HEK293 (cell line): Measurements from ENCODE around the gene CLASRP.

Experiments
- CTCF ChIA-PET: fragments of 350-600 bp; formaldehyde crosslinking; extraction: SDS; loops from one replicate; lab custom pipeline; 2021; ENCODE audit warnings: antibody characterized with exemption; lab: Yijun Ruan, JAX
- POLR2A ChIA-PET: fragments of 300-600 bp; formaldehyde crosslinking; extraction: SDS; loops from one replicate; lab custom pipeline; 2020; ENCODE audit warnings: antibody characterized with exemption, inconsistent platforms; lab: Yijun Ruan, JAX
- H3K27ac ChIP-seq: fragments of 200-500 bp; sonication (Bioruptor generic); 2 replicates; pipeline ENCODE4 v1.5.1; 2014; ENCODE audit warnings: low read depth, low read length, control low read depth, inconsistent platforms; ENCODE audit errors: extremely low read depth
- H3K36me3 ChIP-seq, 2 experiments: fragments of 200-500 bp in 1 of 2; sonication (Bioruptor generic) in 1 of 2; 1 replicate in 1 of 2; 2 replicates in 1 of 2; pipeline ENCODE4 v1.5.1; 2014 to 2017; ENCODE audit warnings: inconsistent platforms in 2 of 2, low read length in 2 of 2; ENCODE audit not compliant: control insufficient read depth in 2 of 2, insufficient read depth in 1 of 2
- H3K4me1 ChIP-seq: fragments of 200-500 bp; sonication (Bioruptor generic); 2 replicates; pipeline ENCODE4 v1.5.1; 2014; ENCODE audit warnings: mild to moderate bottlenecking, low read length, inconsistent platforms; ENCODE audit not compliant: control insufficient read depth, insufficient read depth
- H3K4me3 ChIP-seq: 2 replicates; pipeline ENCODE4 v1.5.1; 2011; ENCODE audit warnings: low read depth, mild to moderate bottlenecking, control low read depth, low read length, moderate library complexity
- H3K9me3 ChIP-seq: fragments of 200-500 bp; sonication (Bioruptor generic); 2 replicates; pipeline ENCODE4 v1.5.1; 2014; ENCODE audit warnings: low read depth, low read length, inconsistent platforms; ENCODE audit not compliant: control insufficient read depth, insufficient read depth
- HIC1 ChIP-seq: fragments of 450-650 bp; formaldehyde crosslinking; IDR thresholded peaks from 2 replicates; pipeline ENCODE4 v1.5.1; 2016; ENCODE audit warnings: missing biosample characterization, missing genetic modification characterization
- KLF17 ChIP-seq: fragments of 450-650 bp; formaldehyde crosslinking; IDR thresholded peaks from 2 replicates; pipeline ENCODE4 v1.5.1; 2016; ENCODE audit warnings: missing biosample characterization, missing genetic modification characterization
- PATZ1 ChIP-seq: fragments of 450-650 bp; formaldehyde crosslinking; IDR thresholded peaks from 2 replicates; pipeline ENCODE4 v1.5.1; 2016; ENCODE audit warnings: missing biosample characterization, missing genetic modification characterization
- PBX3 ChIP-seq: sonication (generic); formaldehyde crosslinking; IDR thresholded peaks from 2 replicates; pipeline ENCODE4 v1.8.1; 2022; ENCODE audit warnings: mild to moderate bottlenecking, moderate library complexity, missing genetic modification reagents
- PRDM6 ChIP-seq: fragments of 450-650 bp; formaldehyde crosslinking; IDR thresholded peaks from 2 replicates; pipeline ENCODE4 v1.5.1; 2017; ENCODE audit warnings: missing biosample characterization, missing genetic modification characterization
- SALL2 ChIP-seq: fragments of 450-650 bp; formaldehyde crosslinking; IDR thresholded peaks from 2 replicates; pipeline ENCODE4 v1.5.0; 2017; ENCODE audit warnings: missing biosample characterization, mild to moderate bottlenecking, missing genetic modification characterization, borderline replicate concordance
- ZNF140 ChIP-seq: fragments of 450-650 bp; formaldehyde crosslinking; IDR thresholded peaks from 2 replicates; pipeline ENCODE4 v1.5.1; 2016; ENCODE audit warnings: missing biosample characterization, missing genetic modification characterization
- ZNF16 ChIP-seq: fragments of 450-650 bp; formaldehyde crosslinking; IDR thresholded peaks from 2 replicates; pipeline ENCODE4 v1.5.1; 2016; ENCODE audit warnings: low read depth, missing biosample characterization, missing genetic modification characterization
- ZNF174 ChIP-seq: fragments of 450-650 bp; formaldehyde crosslinking; IDR thresholded peaks from 2 replicates; pipeline ENCODE4 v1.5.0; 2017; ENCODE audit warnings: missing biosample characterization, mild to moderate bottlenecking, missing genetic modification characterization
- ZNF2 ChIP-seq: fragments of 450-650 bp; formaldehyde crosslinking; IDR thresholded peaks from 2 replicates; pipeline ENCODE4 v1.5.1; 2016; ENCODE audit warnings: missing biosample characterization, missing genetic modification characterization
- ZNF324 ChIP-seq: fragments of 450-650 bp; formaldehyde crosslinking; IDR thresholded peaks from 2 replicates; pipeline ENCODE4 v1.5.1; 2016; ENCODE audit warnings: missing biosample characterization, missing genetic modification characterization
- ZNF37A ChIP-seq: fragments of 450-650 bp; IDR thresholded peaks from 2 replicates; pipeline ENCODE4 v1.5.1; 2018; ENCODE audit warnings: missing biosample characterization, missing genetic modification characterization
- ZNF391 ChIP-seq: fragments of 450-650 bp; formaldehyde crosslinking; IDR thresholded peaks from 2 replicates; pipeline ENCODE4 v1.5.1; 2016; ENCODE audit warnings: low read depth, missing biosample characterization, missing genetic modification characterization, borderline replicate concordance
- ZNF433 ChIP-seq: fragments of 450-650 bp; formaldehyde crosslinking; IDR thresholded peaks from 2 replicates; pipeline ENCODE4 v1.5.1; 2016; ENCODE audit warnings: missing biosample characterization, missing genetic modification characterization, low read depth
- ZNF501 ChIP-seq: fragments of 450-650 bp; formaldehyde crosslinking; IDR thresholded peaks from 2 replicates; pipeline ENCODE4 v1.5.1; 2016; ENCODE audit warnings: missing biosample characterization, missing genetic modification characterization
- ZNF530 ChIP-seq: fragments of 450-650 bp; formaldehyde crosslinking; IDR thresholded peaks from 2 replicates; pipeline ENCODE4 v1.5.1; 2016; ENCODE audit warnings: low read depth, missing biosample characterization, missing genetic modification characterization
- ZNF560 ChIP-seq: fragments of 450-650 bp; formaldehyde crosslinking; IDR thresholded peaks from 2 replicates; pipeline ENCODE4 v1.5.1; 2017; ENCODE audit warnings: missing biosample characterization, missing genetic modification characterization, borderline replicate concordance
- ZNF561 ChIP-seq: fragments of 450-650 bp; IDR thresholded peaks from 2 replicates; pipeline ENCODE4 v1.5.1; 2018; ENCODE audit warnings: missing biosample characterization, missing genetic modification characterization, borderline replicate concordance
- ZNF670 ChIP-seq: fragments of 450-650 bp; formaldehyde crosslinking; IDR thresholded peaks from 2 replicates; pipeline ENCODE4 v1.5.1; 2016; ENCODE audit warnings: missing biosample characterization, missing genetic modification characterization, low read depth
- ZNF707 ChIP-seq: fragments of 450-650 bp; formaldehyde crosslinking; IDR thresholded peaks from 2 replicates; pipeline ENCODE4 v1.5.1; 2016; ENCODE audit warnings: missing biosample characterization, missing genetic modification characterization
- ZNF776 ChIP-seq: fragments of 450-650 bp; formaldehyde crosslinking; IDR thresholded peaks from 2 replicates; pipeline ENCODE4 v1.5.0; 2017; ENCODE audit warnings: missing biosample characterization, missing genetic modification characterization, borderline replicate concordance
- ZNF792 ChIP-seq: fragments of 450-650 bp; formaldehyde crosslinking; IDR thresholded peaks from 2 replicates; pipeline ENCODE4 v1.5.1; 2016; ENCODE audit warnings: missing biosample characterization, missing genetic modification characterization

The CLASRP gene

GRCh38 chr19:45010306-45010705 lies 28.5 kb upstream of the CLASRP start (continued):
- TF ChIP-seq ZNF391 (tag by site-specific recombination) (no peak), ZNF174 (tag by site-specific recombination) (no peak), PBX3 (CRISPR knock-in tag) (no peak), ZNF37A (tag by site-specific recombination) (no peak), ZNF324 (tag by site-specific recombination) (no peak), ZNF2 (tag by site-specific recombination) (no peak), ZNF707 (tag by site-specific recombination) (no peak), ZNF792 (tag by site-specific recombination) (no peak)

- ChIA-PET CTCF (no interaction called here), POLR2A (no interaction called here)
- Histone ChIP-seq H3K36me3 (no peaks in the 10 kb centered on the region), H3K4me3 (no peak overlapping the region), H3K27ac (no peak overlapping the region), H3K9me3 (no peaks in the 10 kb centered on the region), H3K4me1 (no peaks in the 10 kb centered on the region)
- no peak for TF ChIP-seq PATZ1 (tag by site-specific recombination)
- TF ChIP-seq PRDM6 (tag by site-specific recombination) = no peak
- no peak for TF ChIP-seq ZNF501
- TF ChIP-seq SALL2 = no peak
- TF ChIP-seq ZNF560 = no peak
- TF ChIP-seq ZNF530 (tag by site-specific recombination) = no peak
- TF ChIP-seq ZNF776 (tag by site-specific recombination) = no peak
- no peak for TF ChIP-seq PBX3 (CRISPR knock-in tag)
- no peak for TF ChIP-seq ZNF140 (tag by site-specific recombination)
- TF ChIP-seq KLF17 = no peak
- no peak for TF ChIP-seq ZNF16 (tag by site-specific recombination)
- TF ChIP-seq HIC1 (tag by site-specific recombination) = no peak
- no peak for TF ChIP-seq ZNF561 (tag by site-specific recombination)
- TF ChIP-seq ZNF433 (tag by site-specific recombination) = no peak
- no peak for TF ChIP-seq ZNF670 (tag by site-specific recombination)
Observed at GRCh38 chr19:45011959-45012358, 26.9 kb upstream of the CLASRP start.
